Endothelial cell of umbilical vein (primary cell): ENCODE data around the gene CHRD.

ENCODE experiments used
- CTCF ChIP-seq, 2 donors: IDR thresholded peaks; 1 replicate in 1 of 2; 2 replicates in 1 of 2; pipeline ENCODE4 v1.5.1; 2011; ENCODE audit warnings: low read length in 2 of 2, mild to moderate bottlenecking in 2 of 2, moderate library complexity in 2 of 2, control low read depth in 1 of 2, inconsistent platforms in 1 of 2, low read depth in 1 of 2; ENCODE audit not compliant: insufficient read depth in 1 of 2; ENCODE audit errors: extremely low read depth in 1 of 2
- POLR2A ChIP-seq: IDR thresholded peaks from 2 replicates; pipeline ENCODE4 v1.6.1; 2012; ENCODE audit warnings: low read depth, mild to moderate bottlenecking, control low read depth, low read length

GRCh38 chr3:184361932-184362667, 17.8 kb upstream of the CHRD start:
- TF ChIP-seq CTCF (IDR thresholded peaks at IDR 0.05; ENCODE audit: extremely low read depth in 1 of 2, insufficient read depth in 1 of 2, low read depth in 1 of 2, low read length in 2 of 2) (no peak), POLR2A (no peak)
